ENCODE measurements around the gene TMEM176A. TPM values are rescaled to one million over a fixed set of nuclear protein-coding genes. Genes with fewer than 3 reads are reported as not detected.

Gene TMEM176A
- total and polyA plus RNA-seq, 2 experiments from 2014 or later: 0.34 TPM; not detected in 1

- TF ChIP-seq CTCF (conservative IDR thresholded peaks at IDR 0.05; ENCODE audit: low read depth in 2 of 2) (no peak), NANOG (IDR thresholded peaks at IDR 0.05; ENCODE audit: borderline replicate concordance) (no peak), STAT1 (IDR thresholded peaks at IDR 0.05; ENCODE audit: unreplicated experiment) (no peak), REST (IDR thresholded peaks at IDR 0.05; ENCODE audit: unreplicated experiment) (no peak), ETS1 (IDR thresholded peaks at IDR 0.05) (no peak), EZH2 (IDR thresholded peaks at IDR 0.05; ENCODE audit: low read depth, unreplicated experiment) (no peak)
Measured at GRCh38 chr7:150826061-150826849, 25.7 kb downstream of the TMEM176A start (continued).

- Mint-ChIP-seq H3K36me3 (ENCODE audit: low read depth) (no peaks in the 10 kb centered on the region; the same call in 2 of the 3 replicates), H3K27ac (no peak overlapping the region), H3K9me3 (no peaks in the 10 kb centered on the region), H3K4me3 (no peak overlapping the region), H3K27me3 (ENCODE audit: insufficient read depth, low read depth, poor library complexity) (peaks cover 4% of the 10 kb centered on the region), H3K4me1 (peaks cover 6% of the 10 kb centered on the region; the same call in 1 of the 3 replicates)
- no peaks in the 10 kb centered on the region for H3F3A ChIP-seq (replicated peaks; ENCODE audit: low read depth)
- ATAC-seq: peak; percentile 57; the same call in 2 of the 3 replicates
- H3K79me2 ChIP-seq (replicated peaks; ENCODE audit: insufficient read depth): no peaks in the 10 kb centered on the region
- H3K9me2 ChIP-seq (ENCODE audit: insufficient read depth): no peaks in the 10 kb centered on the region
- no peaks in the 10 kb centered on the region for H4K20me1 ChIP-seq (replicated peaks; ENCODE audit: insufficient read depth)
- DNase-seq (ENCODE audit: low spot score): peak; percentile 41
- no peak overlapping the region for H2AFZ ChIP-seq
- H3K36me3 ChIP-seq (ENCODE audit: insufficient read depth): no peaks in the 10 kb centered on the region
- no peak overlapping the region for H3K27ac ChIP-seq (ENCODE audit: low read depth)
- H3K4me1 ChIP-seq (ENCODE audit: insufficient read depth): no peaks in the 10 kb centered on the region
- H3K27me3 ChIP-seq (ENCODE audit: insufficient read depth): no peaks in the 10 kb centered on the region
- no peak overlapping the region for H3K4me2 ChIP-seq
- no peak overlapping the region for H3K4me3 ChIP-seq
- no peak for TF ChIP-seq ZNF331 (CRISPR knock-in tag; IDR thresholded peaks at IDR 0.05; ENCODE audit: low read depth)
- no peak for TF ChIP-seq ETS1 (IDR thresholded peaks at IDR 0.05)
- no peak for TF ChIP-seq ZNF462 (CRISPR knock-in tag; IDR thresholded peaks at IDR 0.05)
- no peak for TF ChIP-seq EZH2 (IDR thresholded peaks at IDR 0.05; ENCODE audit: low read depth, unreplicated experiment)
Measured at GRCh38 chr7:150828384-150828783, 27.8 kb downstream of the TMEM176A start.
